Mammary epithelial cell (primary cell): Measurements from ENCODE around the gene APOL4.

Experiments used
- CTCF ChIP-seq, 2 donors: IDR thresholded peaks in 1 of 2; conservative IDR thresholded peaks in 1 of 2; 2 replicates each; pipeline ENCODE4 v1.5.1; 2011 to 2012; ENCODE audit warnings: inconsistent platforms in 2 of 2, low read length in 2 of 2, mild to moderate bottlenecking in 2 of 2, control low read depth in 1 of 2, low read depth in 1 of 2; ENCODE audit not compliant: insufficient read depth in 1 of 2; ENCODE audit errors: extremely low read depth in 1 of 2
- EZH2 ChIP-seq: IDR thresholded peaks from 2 replicates; pipeline ENCODE4 v1.6.1; 2012; ENCODE audit warnings: low read length, inconsistent platforms, borderline replicate concordance

- no peak for TF ChIP-seq CTCF (conservative IDR thresholded peaks at IDR 0.05 in 1 of 2, IDR thresholded peaks at IDR 0.05 in 1 of 2; ENCODE audit: extremely low read depth in 1 of 2, insufficient read depth in 1 of 2, low read depth in 1 of 2, low read length in 2 of 2)
- TF ChIP-seq EZH2: no peak
Measured at GRCh38 chr22:36215981-36216380, 14.4 kb upstream of the APOL4 start.
